Calu3 (cell line): Measurements from ENCODE around the gene DAD1. TPM values are rescaled to one million over a fixed set of nuclear protein-coding genes. Genes with fewer than 3 reads are reported as not detected.
"Not testable (repeated sequence)": the region's sequence is repeated elsewhere in the genome, so short reads cannot be mapped to it uniquely, and the experiment has no call there.

Experiments used
- Bru-seq: library from RNA; stranded (reverse); fragments of 400-500 nt; gene quantifications from one replicate; lab custom pipeline; 2021; lab: Mats Ljungman, UMichigan
- BruChase-seq, 2 experiments: library from RNA; stranded (reverse); fragments of 400-500 nt; gene quantifications; one replicate each; lab custom pipeline; 2021; lab: Mats Ljungman, UMichigan
- BruUV-seq: library from RNA; stranded (reverse); fragments of 400-500 nt; replicated peaks from 2 replicates; lab custom pipeline; 2021; lab: Mats Ljungman, UMichigan
- CTCF ChIA-PET: fragments of 300-600 bp; sonication (Branson Sonifier 250); formaldehyde crosslinking; loops from one replicate; lab custom pipeline; 2022; ENCODE audit warnings: antibody characterized with exemption; lab: Charles Lee
- DNase-seq: peaks from one replicate; pipeline ENCODE4 v3.0.0; 2022
- H3K27ac Mint-ChIP-seq: one replicate; pipeline ENCODE4 v1.8.0; 2022; ENCODE audit warnings: mixed read lengths; ENCODE audit not compliant: unreplicated experiment
- H3K27me3 Mint-ChIP-seq: one replicate; pipeline ENCODE4 v1.8.0; 2022; ENCODE audit warnings: mixed read lengths; ENCODE audit not compliant: unreplicated experiment
- H3K36me3 Mint-ChIP-seq: one replicate; pipeline ENCODE4 v1.8.0; 2022; ENCODE audit warnings: mild to moderate bottlenecking, moderate library complexity, mixed read lengths; ENCODE audit not compliant: insufficient read depth, unreplicated experiment
- H3K4me1 Mint-ChIP-seq: one replicate; pipeline ENCODE4 v1.8.0; 2022; ENCODE audit warnings: mild to moderate bottlenecking, low read depth, mixed read lengths; ENCODE audit not compliant: unreplicated experiment
- H3K4me3 Mint-ChIP-seq: one replicate; pipeline ENCODE4 v1.8.0; 2022; ENCODE audit warnings: mild to moderate bottlenecking, low read depth, moderate library complexity, mixed read lengths; ENCODE audit not compliant: unreplicated experiment
- H3K9me3 Mint-ChIP-seq: one replicate; pipeline ENCODE4 v1.8.0; 2022; ENCODE audit warnings: low read depth, mixed read lengths; ENCODE audit not compliant: unreplicated experiment
- CTCF ChIP-seq: fragments of 200-600 bp; IDR thresholded peaks from one replicate; pipeline ENCODE4 v1.8.0; 2022; ENCODE audit warnings: antibody characterized with exemption; ENCODE audit not compliant: unreplicated experiment
- intact Hi-C: fragments of 100-400 bp; cut with micrococcal nuclease; formaldehyde crosslinking; loops from one replicate; pipeline ENCODE4 v1.10.0; 2022; ENCODE audit not compliant: unreplicated experiment
- long read RNA-seq: library from polyadenylated mRNA; stranded (forward); transcript quantifications from one replicate; pipeline ENCODE4 v2.0.0, GENCODE V29; 2022
- total RNA-seq: library from RNA; stranded (reverse); gene quantifications from 2 replicates; pipeline ENCODE4 v1.2.3, GENCODE V29; 2022

The DAD1 gene
- total RNA-seq (196 and 197 TPM in 2 replicates), Bru-seq, nascent RNA (percentile 88 among the genes with signal in this experiment), BruChase-seq, experiment 1, labeled RNA remaining after a 6-hour chase (percentile 83 among the genes with signal in this experiment), BruChase-seq, experiment 2, labeled RNA remaining after a 2-hour chase (percentile 77 among the genes with signal in this experiment)
- long read RNA-seq, transcript DAD1-201 (3 exons, 731 nt), result major isoform, 394 of 414 reads
- long read RNA-seq, partial matches to known transcripts, result 9 of 414 reads
- long read RNA-seq, other reads (novel, unspliced or antisense), result 10 of 414 reads

- intact Hi-C loops, result loop anchor here (2.0 kb wide), 1 partner anchor 16 kb away; no protein-coding TSS in a partner anchor
- no peaks in the 10 kb centered on the region for H3K9me3 Mint-ChIP-seq
- peaks cover 16% of the 10 kb centered on the region for H3K27me3 Mint-ChIP-seq
- peak within 1 kb of the TSS; percentile 93 for H3K27ac Mint-ChIP-seq
- peaks cover 31% of the 10 kb centered on the region for H3K36me3 Mint-ChIP-seq
- H3K4me1 Mint-ChIP-seq, result peaks cover 23% of the 10 kb centered on the region
- TF ChIP-seq CTCF, result peak; percentile 31
- peak; percentile 97 for DNase-seq
- H3K4me3 Mint-ChIP-seq, result peak within 1 kb of the TSS; percentile 87
- TSS peak; percentile 88 for BruUV-seq
- CTCF ChIA-PET, result interaction anchor here (0.7 to 2.4 kb wide), 14 partner anchors 9 to 282 kb away, joined by 3 to 20 read pairs (median 4); partner anchors contain the start of genes ABHD4, LRP10 and OR6J1
Observed at GRCh38 chr14:22589096-22589839, at the start of gene DAD1. TSS of gene DAD1 (minus strand) at chr14:22589224. CDS start at chr14:22589157, 67 bp downstream.

GRCh38 chr14:22635980-22636379 lies 47.0 kb upstream of the DAD1 start:
- H3K9me3 Mint-ChIP-seq, BruUV-seq, DNase-seq, H3K36me3 Mint-ChIP-seq, intact Hi-C loops, H3K27ac Mint-ChIP-seq, H3K4me1 Mint-ChIP-seq, H3K4me3 Mint-ChIP-seq, CTCF ChIA-PET: not testable (repeated sequence)
- H3K27me3 Mint-ChIP-seq, result peaks cover 33% of the 10 kb centered on the region

- peaks cover 4% of the 10 kb centered on the region for H3K36me3 Mint-ChIP-seq
Observed at GRCh38 chr14:22634233-22634900, 45.3 kb upstream of the DAD1 start.

GRCh38 chr14:22630486-22630885 lies 41.5 kb upstream of the DAD1 start:
- no peaks in the 10 kb centered on the region for H3K4me1 Mint-ChIP-seq
- BruUV-seq, result no TSS peak
- H3K4me3 Mint-ChIP-seq, result no peak overlapping the region
- peaks cover 7% of the 10 kb centered on the region for H3K9me3 Mint-ChIP-seq
- H3K36me3 Mint-ChIP-seq, result peaks cover 4% of the 10 kb centered on the region
- H3K27me3 Mint-ChIP-seq, result peaks cover 33% of the 10 kb centered on the region
- no peak overlapping the region for H3K27ac Mint-ChIP-seq
- no peak for DNase-seq
- CTCF ChIA-PET, result no interaction called here
- intact Hi-C loops, result no loop called here
- no peak for TF ChIP-seq CTCF

More at GRCh38 chr14:22634233-22634900, 45.3 kb upstream of the DAD1 start:
- BruUV-seq, result no TSS peak
- no peaks in the 10 kb centered on the region for H3K4me1 Mint-ChIP-seq
- H3K9me3 Mint-ChIP-seq, result peaks cover 7% of the 10 kb centered on the region
- DNase-seq, result no peak
- intact Hi-C loops, result no loop called here
- TF ChIP-seq CTCF, result no peak
- peaks cover 33% of the 10 kb centered on the region for H3K27me3 Mint-ChIP-seq
- H3K4me3 Mint-ChIP-seq, result no peak overlapping the region
- no peak overlapping the region for H3K27ac Mint-ChIP-seq
- CTCF ChIA-PET, result no interaction called here
